Endothelial cell of umbilical vein (primary cell): Measurements from ENCODE around the gene RNF121. TPM values are rescaled to one million over a fixed set of nuclear protein-coding genes. Genes with fewer than 3 reads are reported as not detected.
A peak's percentile ranks its signal among the peaks of the same experiment; 100 is the strongest.

Experiments used
- BruUV-seq: library from RNA; stranded (reverse); fragments of 400-500 nt; replicated peaks from 2 replicates; lab custom pipeline; 2021; lab: Mats Ljungman, UMichigan
- CTCF ChIA-PET: fragments of 300-600, 350-600 bp; sonication (Branson Sonifier 250); formaldehyde crosslinking; loops from one replicate; lab custom pipeline; 2021; ENCODE audit warnings: antibody characterized with exemption, inconsistent platforms; lab: Charles Lee
- POLR2A ChIA-PET: fragments of 300-600, 350-600 bp; sonication (Branson Sonifier 250); formaldehyde crosslinking; loops from one replicate; lab custom pipeline; 2021; ENCODE audit warnings: antibody characterized with exemption, inconsistent platforms; lab: Charles Lee
- DNase-seq: peaks from one replicate; pipeline ENCODE4 v3.0.0-alpha.2; 2011; ENCODE audit warnings: low read depth, low spot score
- FAIRE-seq: peaks from 2 replicates; lab custom pipeline; 2011; peaks lifted over from hg19 to GRCh38; lab: Jason Lieb, UNC
- H2AFZ ChIP-seq: 2 replicates; pipeline ENCODE4 v1.6.0; 2012; ENCODE audit warnings: low read depth, low read length, control low read depth, inconsistent platforms
- H3K27ac ChIP-seq: 2 replicates; pipeline ENCODE4 v1.5.1; 2011; ENCODE audit warnings: low read depth, mild to moderate bottlenecking, control low read depth, low read length, moderate library complexity; ENCODE audit not compliant: insufficient read depth
- H3K27me3 ChIP-seq, 2 experiments: 2 replicates each; pipeline versions ENCODE4 v1.6.0 to v1.6.1; 2011; ENCODE audit warnings: low read length in 2 of 2, mixed read lengths in 1 of 2; ENCODE audit not compliant: control insufficient read depth in 2 of 2, insufficient read depth in 2 of 2
- H3K36me3 ChIP-seq, 2 experiments: 2 replicates in 1 of 2; 3 replicates in 1 of 2; pipeline ENCODE4 v1.5.1; 2011; ENCODE audit warnings: low read length in 2 of 2, mild to moderate bottlenecking in 1 of 2, moderate library complexity in 1 of 2; ENCODE audit not compliant: control insufficient read depth in 2 of 2, insufficient read depth in 2 of 2; ENCODE audit errors: extremely low read depth in 1 of 2
- H3K4me1 ChIP-seq: 3 replicates; pipeline ENCODE4 v1.5.1; 2011; ENCODE audit warnings: mild to moderate bottlenecking, low read length; ENCODE audit not compliant: control insufficient read depth, insufficient read depth; ENCODE audit errors: extremely low read depth
- H3K4me2 ChIP-seq: 2 replicates; pipeline ENCODE4 v1.6.1; 2011; ENCODE audit warnings: low read length, control low read depth, mixed read lengths; ENCODE audit not compliant: insufficient read depth
- H3K4me3 ChIP-seq, 3 experiments: fragments of 200-600 bp in 1 of 3; sonication (generic), shearing (Covaris generic) in 1 of 3; replicated peaks in 1 of 3; 2 replicates each; pipeline ENCODE4 v1.5.1; 2011 to 2016; ENCODE audit warnings: control low read depth in 3 of 3, low read length in 3 of 3, mild to moderate bottlenecking in 2 of 3, inconsistent platforms in 1 of 3, low read depth in 1 of 3, moderate library complexity in 1 of 3; ENCODE audit not compliant: insufficient read depth in 1 of 3
- H3K79me2 ChIP-seq: 2 replicates; pipeline ENCODE4 v1.6.0; 2012; ENCODE audit warnings: low read length, inconsistent platforms; ENCODE audit not compliant: control insufficient read depth, insufficient read depth
- H3K9ac ChIP-seq: replicated peaks from 2 replicates; pipeline ENCODE3; 2011; ENCODE audit warnings: low read length, control low read depth; ENCODE audit not compliant: insufficient read depth; ENCODE audit errors: extremely low read depth
- H3K9me1 ChIP-seq: replicated peaks from 3 replicates; pipeline ENCODE4 v1.6.0; 2011; ENCODE audit warnings: mild to moderate bottlenecking, low read length; ENCODE audit not compliant: control insufficient read depth, insufficient read depth; ENCODE audit errors: extremely low read depth
- H3K9me3 ChIP-seq: replicated peaks from 2 replicates; pipeline ENCODE4 v1.5.1; 2012; ENCODE audit warnings: low read length, inconsistent platforms; ENCODE audit not compliant: control insufficient read depth, insufficient read depth
- H4K20me1 ChIP-seq: replicated peaks from 2 replicates; pipeline ENCODE3; 2011; ENCODE audit warnings: mild to moderate bottlenecking, low read length; ENCODE audit not compliant: control insufficient read depth, insufficient read depth; ENCODE audit errors: extremely low read depth
- EZH2 ChIP-seq: IDR thresholded peaks from 2 replicates; pipeline ENCODE4 v1.6.1; 2012; ENCODE audit warnings: borderline replicate concordance, low read depth, mild to moderate bottlenecking, moderate library complexity, low read length, inconsistent platforms; ENCODE audit not compliant: severe bottlenecking
- FOS ChIP-seq: IDR thresholded peaks from 2 replicates; pipeline ENCODE4 v1.6.1; 2011; ENCODE audit warnings: mild to moderate bottlenecking, low read length, moderate library complexity, borderline replicate concordance; ENCODE audit not compliant: insufficient read depth
- GATA2 ChIP-seq: IDR thresholded peaks from 2 replicates; pipeline ENCODE4 v1.7.0; 2011; ENCODE audit warnings: low read depth, mild to moderate bottlenecking, moderate library complexity, mixed read lengths, low read length; ENCODE audit not compliant: insufficient read length, insufficient read depth
- JUN ChIP-seq: IDR thresholded peaks from 2 replicates; pipeline ENCODE4 v1.6.1; 2011; ENCODE audit warnings: borderline replicate concordance, low read depth; ENCODE audit not compliant: insufficient read length, insufficient read depth
- MAX ChIP-seq: IDR thresholded peaks from 2 replicates; pipeline ENCODE4 v1.6.1; 2011; ENCODE audit not compliant: insufficient read depth, insufficient read length
- MYC ChIP-seq: IDR thresholded peaks from one replicate; pipeline ENCODE4 v1.6.1; 2011; ENCODE audit warnings: mild to moderate bottlenecking, low read depth, low read length
- POLR2A ChIP-seq: IDR thresholded peaks from 2 replicates; pipeline ENCODE4 v1.6.1; 2012; ENCODE audit warnings: low read depth, mild to moderate bottlenecking, control low read depth, low read length
- POLR2AphosphoS5 ChIP-seq: IDR thresholded peaks from 2 replicates; pipeline ENCODE4 v1.6.1; 2012; ENCODE audit warnings: low read depth, mild to moderate bottlenecking, control low read depth, low read length, moderate library complexity; ENCODE audit not compliant: insufficient read depth
- dilution Hi-C: fragments of 300-500 bp; cut with MboI; formaldehyde crosslinking; loops from one replicate; pipeline ENCODE4 v1.15.0; 2019; ENCODE audit warnings: low sequenced_read_pairs; ENCODE audit not compliant: extremely low pct_ligation_motif_present
- intact Hi-C: fragments of 100-400 bp; cut with micrococcal nuclease; formaldehyde crosslinking; loops from one replicate; pipeline ENCODE4 v1.10.0; 2022
- polyA plus RNA-seq, 4 experiments: library from polyadenylated mRNA; depleted of rRNA in 3 of 4; stranded (reverse) in 3 of 4; unstranded in 1 of 4; fragments of >200 nt; gene quantifications; 2 replicates each; pipeline versions ENCODE4 v1.2.1 to v1.2.3, GENCODE V29; 2011 to 2012; ENCODE audit warnings: missing spikeins in 1 of 4
- total RNA-seq: library from RNA; stranded (reverse); gene quantifications from 2 replicates; pipeline ENCODE4 v1.2.3, GENCODE V29; 2021
- TF ChIP-seq, protein P1 (sequence below), 2 donors: IDR thresholded peaks; 1 replicate in 1 of 2; 2 replicates in 1 of 2; pipeline ENCODE4 v1.5.1; 2011; ENCODE audit warnings: low read length in 2 of 2, mild to moderate bottlenecking in 2 of 2, moderate library complexity in 2 of 2, control low read depth in 1 of 2, inconsistent platforms in 1 of 2, low read depth in 1 of 2; ENCODE audit not compliant: insufficient read depth in 1 of 2; ENCODE audit errors: extremely low read depth in 1 of 2

RNF121 gene
- total and polyA plus RNA-seq, 2 donors (not counting 3 experiments of a cell fraction or from before 2014, with no cell fraction given) = 61.4 to 99.9 TPM

- Histone ChIP-seq H3K9me1 (no peaks in the 10 kb centered on the region), H3K27me3 (no peaks in the 10 kb centered on the region), H3K27ac (no peak overlapping the region), H2AFZ (no peak overlapping the region), H4K20me1 (no peaks in the 10 kb centered on the region), H3K4me1 (peaks cover 8% of the 10 kb centered on the region), H3K9me3 (no peaks in the 10 kb centered on the region), H3K9ac (no peak overlapping the region), H3K4me3 (no peak overlapping the region), H3K36me3 (peaks cover 13 to 44% of the 10 kb centered on the region in 2 experiments), H3K4me2 (no peak overlapping the region), H3K79me2 (no peaks in the 10 kb centered on the region)
- DNase-seq = no peak
- ChIA-PET CTCF (interaction anchor here (0.8 to 1.3 kb wide), 6 partner anchors 21 to 431 kb away, joined by 3 to 5 read pairs (median 4); partner anchors contain the start of genes RNF121 and XNDC1N), POLR2A (no interaction called here)
- intact Hi-C loops = no loop called here
- FAIRE-seq = no peak
- TF ChIP-seq EZH2 = no peak
- TF ChIP-seq POLR2A = peak; percentile 37
- no TSS peak for BruUV-seq
- dilution Hi-C loops = no loop called here
These were observed 71.0 kb downstream of the RNF121 start for GRCh38 chr11:71999798-72000197.

- no peak for DNase-seq
- ChIA-PET CTCF (interaction anchor here (1.0 to 1.3 kb wide), 4 partner anchors 21 to 183 kb away, joined by 3 to 5 read pairs (median 4); partner anchors contain the start of genes RNF121 and XNDC1N), POLR2A (no interaction called here)
- H3K9ac ChIP-seq = no peak overlapping the region
- no peaks in the 10 kb centered on the region for H3K9me1 ChIP-seq
- TF ChIP-seq, protein P1, sequence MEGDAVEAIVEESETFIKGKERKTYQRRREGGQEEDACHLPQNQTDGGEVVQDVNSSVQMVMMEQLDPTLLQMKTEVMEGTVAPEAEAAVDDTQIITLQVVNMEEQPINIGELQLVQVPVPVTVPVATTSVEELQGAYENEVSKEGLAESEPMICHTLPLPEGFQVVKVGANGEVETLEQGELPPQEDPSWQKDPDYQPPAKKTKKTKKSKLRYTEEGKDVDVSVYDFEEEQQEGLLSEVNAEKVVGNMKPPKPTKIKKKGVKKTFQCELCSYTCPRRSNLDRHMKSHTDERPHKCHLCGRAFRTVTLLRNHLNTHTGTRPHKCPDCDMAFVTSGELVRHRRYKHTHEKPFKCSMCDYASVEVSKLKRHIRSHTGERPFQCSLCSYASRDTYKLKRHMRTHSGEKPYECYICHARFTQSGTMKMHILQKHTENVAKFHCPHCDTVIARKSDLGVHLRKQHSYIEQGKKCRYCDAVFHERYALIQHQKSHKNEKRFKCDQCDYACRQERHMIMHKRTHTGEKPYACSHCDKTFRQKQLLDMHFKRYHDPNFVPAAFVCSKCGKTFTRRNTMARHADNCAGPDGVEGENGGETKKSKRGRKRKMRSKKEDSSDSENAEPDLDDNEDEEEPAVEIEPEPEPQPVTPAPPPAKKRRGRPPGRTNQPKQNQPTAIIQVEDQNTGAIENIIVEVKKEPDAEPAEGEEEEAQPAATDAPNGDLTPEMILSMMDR (IDR thresholded peaks at IDR 0.05; ENCODE audit: extremely low read depth in 1 of 2, insufficient read depth in 1 of 2, low read depth in 1 of 2, low read length in 2 of 2) = no peak
- TF ChIP-seq FOS = no peak
- no peak for TF ChIP-seq POLR2A
- no peak for TF ChIP-seq MAX
- no peak for TF ChIP-seq MYC
- no peak for TF ChIP-seq GATA2
- TF ChIP-seq JUN = no peak
- no peak for TF ChIP-seq POLR2AphosphoS5
- TF ChIP-seq EZH2 = no peak
- peaks cover 17 to 48% of the 10 kb centered on the region in 2 experiments for H3K36me3 ChIP-seq
- intact Hi-C loops (no loop called here), dilution Hi-C loops (no loop called here)
- no peak for FAIRE-seq
- H3K27me3 ChIP-seq = no peaks in the 10 kb centered on the region
- H2AFZ ChIP-seq = no peak overlapping the region
- H4K20me1 ChIP-seq = no peaks in the 10 kb centered on the region
- no TSS peak for BruUV-seq
- peaks cover 14% of the 10 kb centered on the region for H3K4me1 ChIP-seq
- H3K4me2 ChIP-seq = no peak overlapping the region
- H3K4me3 ChIP-seq = no peak overlapping the region
- H3K27ac ChIP-seq = no peak overlapping the region
- H3K79me2 ChIP-seq = no peaks in the 10 kb centered on the region
- no peaks in the 10 kb centered on the region for H3K9me3 ChIP-seq
These were observed 71.5 kb downstream of the RNF121 start for GRCh38 chr11:72000202-72000867.
